MM.1S (cell line): ENCODE measurements around the gene VAMP7.
"Not testable (repeated sequence)": the region's sequence is repeated elsewhere in the genome, so short reads cannot be mapped to it uniquely, and the experiment has no call there.

Source experiments
- EZH2 ChIP-seq: fragments of 300-600 bp; sonication (generic); optimal IDR thresholded peaks from 2 replicates; pipeline ENCODE3; 2017; ENCODE audit warnings: low read depth, mild to moderate bottlenecking, antibody characterized with exemption, low read length, mixed read lengths
- TF ChIP-seq, protein P1 (sequence below): fragments of 300-600 bp; sonication (generic); IDR thresholded peaks from 2 replicates; pipeline ENCODE4 v1.5.1; 2016; ENCODE audit warnings: antibody characterized with exemption, low read length, mixed read lengths

DNA sequence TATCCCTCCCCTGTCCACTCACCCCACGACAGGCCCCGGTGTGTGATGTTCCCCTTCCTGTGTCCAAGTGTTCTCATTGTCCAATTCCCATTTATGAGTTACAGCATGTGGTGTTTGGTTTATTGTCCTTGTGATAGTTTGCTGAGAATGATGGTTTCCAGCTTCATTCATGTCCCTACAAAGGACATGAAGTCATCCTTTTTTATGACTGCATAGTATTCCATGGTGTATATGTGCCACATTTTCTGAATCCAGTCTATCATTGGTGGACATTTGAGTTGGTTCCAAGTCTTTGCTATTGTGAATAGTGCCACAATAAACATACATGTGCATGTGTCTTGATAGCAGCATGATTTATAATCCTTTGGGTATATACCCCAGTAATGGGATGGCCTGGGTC lies 29.4 kb upstream of the VAMP7 start:
- TF ChIP-seq, protein P1, sequence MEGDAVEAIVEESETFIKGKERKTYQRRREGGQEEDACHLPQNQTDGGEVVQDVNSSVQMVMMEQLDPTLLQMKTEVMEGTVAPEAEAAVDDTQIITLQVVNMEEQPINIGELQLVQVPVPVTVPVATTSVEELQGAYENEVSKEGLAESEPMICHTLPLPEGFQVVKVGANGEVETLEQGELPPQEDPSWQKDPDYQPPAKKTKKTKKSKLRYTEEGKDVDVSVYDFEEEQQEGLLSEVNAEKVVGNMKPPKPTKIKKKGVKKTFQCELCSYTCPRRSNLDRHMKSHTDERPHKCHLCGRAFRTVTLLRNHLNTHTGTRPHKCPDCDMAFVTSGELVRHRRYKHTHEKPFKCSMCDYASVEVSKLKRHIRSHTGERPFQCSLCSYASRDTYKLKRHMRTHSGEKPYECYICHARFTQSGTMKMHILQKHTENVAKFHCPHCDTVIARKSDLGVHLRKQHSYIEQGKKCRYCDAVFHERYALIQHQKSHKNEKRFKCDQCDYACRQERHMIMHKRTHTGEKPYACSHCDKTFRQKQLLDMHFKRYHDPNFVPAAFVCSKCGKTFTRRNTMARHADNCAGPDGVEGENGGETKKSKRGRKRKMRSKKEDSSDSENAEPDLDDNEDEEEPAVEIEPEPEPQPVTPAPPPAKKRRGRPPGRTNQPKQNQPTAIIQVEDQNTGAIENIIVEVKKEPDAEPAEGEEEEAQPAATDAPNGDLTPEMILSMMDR, result not testable (repeated sequence)
- TF ChIP-seq EZH2, result not testable (repeated sequence)
